ENCODE data around the gene PLCH2.
"Not testable (repeated sequence)": the region's sequence is repeated elsewhere in the genome, so short reads cannot be mapped to it uniquely, and the experiment has no call there.

PLCH2 gene

GRCh38 chr1:2447276-2448097, 28.6 kb upstream of the PLCH2 start:
- no peaks in the 10 kb centered on the region for H3K4me1 Mint-ChIP-seq (ENCODE audit: low read depth)

GRCh38 chr1:2448098-2448445, 28.0 kb upstream of the PLCH2 start:
- no peaks in the 10 kb centered on the region for H3K36me3 Mint-ChIP-seq (ENCODE audit: low read depth)
- no peaks in the 10 kb centered on the region for H3K4me1 Mint-ChIP-seq (ENCODE audit: low read depth)
- no peak overlapping the region for H3K4me3 Mint-ChIP-seq
- no peaks in the 10 kb centered on the region for H3K27me3 Mint-ChIP-seq
- H3K27ac Mint-ChIP-seq, result no peak overlapping the region
- no peaks in the 10 kb centered on the region for H3K9me3 Mint-ChIP-seq

More at GRCh38 chr1:2447276-2448097, 28.6 kb upstream of the PLCH2 start:
- no peaks in the 10 kb centered on the region for H3K36me3 Mint-ChIP-seq (ENCODE audit: low read depth)
- no peaks in the 10 kb centered on the region for H3K27me3 Mint-ChIP-seq
- H3K27ac Mint-ChIP-seq, result no peak overlapping the region
- no peaks in the 10 kb centered on the region for H3K9me3 Mint-ChIP-seq
- no peak overlapping the region for H3K4me3 Mint-ChIP-seq

- Mint-ChIP-seq H3K4me1 (ENCODE audit: low read depth) (no peaks in the 10 kb centered on the region), H3K36me3 (ENCODE audit: low read depth) (no peaks in the 10 kb centered on the region), H3K27me3 (no peaks in the 10 kb centered on the region), H3K27ac (no peak overlapping the region), H3K9me3 (no peaks in the 10 kb centered on the region), H3K4me3 (no peak overlapping the region)
These were observed 26.2 kb upstream of the PLCH2 start for GRCh38 chr1:2449636-2450454.

DNA sequence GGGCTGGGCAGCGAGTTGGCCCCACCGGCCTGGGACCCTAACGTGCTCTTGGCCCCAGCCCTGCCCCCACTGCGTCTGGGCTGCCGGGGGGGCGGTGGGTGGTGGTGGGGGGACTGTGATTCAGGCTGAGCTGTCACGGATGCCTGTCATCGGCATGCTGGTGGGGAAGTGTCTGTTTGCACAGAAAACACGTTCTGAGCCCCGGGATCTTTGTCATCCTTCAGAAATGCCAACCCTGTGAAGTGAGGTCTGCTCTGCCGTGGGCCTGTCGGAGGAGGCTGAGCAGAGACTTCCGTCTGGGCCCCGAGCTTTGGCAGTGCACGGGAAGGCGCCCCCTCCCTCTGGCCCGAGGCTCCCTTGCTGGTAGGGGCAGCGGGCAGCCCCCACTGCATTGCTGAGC, 24.3 kb upstream of the PLCH2 start:
- no peaks in the 10 kb centered on the region for H3K36me3 Mint-ChIP-seq (ENCODE audit: low read depth)
- H3K9me3 Mint-ChIP-seq, result no peaks in the 10 kb centered on the region
- H3K27me3 Mint-ChIP-seq, result no peaks in the 10 kb centered on the region
- no peaks in the 10 kb centered on the region for H3K4me1 Mint-ChIP-seq (ENCODE audit: low read depth)
- H3K27ac Mint-ChIP-seq, result no peak overlapping the region
- H3K4me3 Mint-ChIP-seq, result no peak overlapping the region

- Mint-ChIP-seq H3K9me3 (no peaks in the 10 kb centered on the region), H3K27me3 (no peaks in the 10 kb centered on the region), H3K27ac (no peak overlapping the region), H3K4me1 (ENCODE audit: low read depth) (no peaks in the 10 kb centered on the region), H3K4me3 (no peak overlapping the region), H3K36me3 (ENCODE audit: low read depth) (no peaks in the 10 kb centered on the region)
These were observed 23.7 kb upstream of the PLCH2 start for GRCh38 chr1:2452201-2452931.

DNA sequence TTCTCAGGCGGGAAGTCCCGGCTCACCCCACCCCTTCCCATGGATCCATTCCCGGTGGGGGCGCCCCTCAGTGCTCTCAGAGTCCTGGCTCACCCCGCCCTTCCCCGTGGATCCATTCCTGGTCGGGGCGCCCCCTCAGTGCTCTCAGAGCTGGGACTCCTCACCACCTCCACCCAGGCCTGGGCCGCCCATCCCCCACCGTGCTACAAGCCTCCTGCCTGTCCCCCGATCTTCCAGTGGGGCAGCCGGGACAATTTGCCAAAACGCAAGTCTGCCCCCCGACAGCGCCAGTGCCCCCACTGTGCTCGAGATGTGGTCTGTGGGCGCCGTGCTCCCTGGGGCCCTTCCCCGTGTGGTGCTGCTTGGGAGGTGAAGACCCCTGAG, 23.2 kb upstream of the PLCH2 start:
- Mint-ChIP-seq H3K27ac (no peak overlapping the region), H3K27me3 (no peaks in the 10 kb centered on the region), H3K4me3 (no peak overlapping the region), H3K9me3 (no peaks in the 10 kb centered on the region), H3K4me1 (ENCODE audit: low read depth) (no peaks in the 10 kb centered on the region), H3K36me3 (ENCODE audit: low read depth) (no peaks in the 10 kb centered on the region)

DNA sequence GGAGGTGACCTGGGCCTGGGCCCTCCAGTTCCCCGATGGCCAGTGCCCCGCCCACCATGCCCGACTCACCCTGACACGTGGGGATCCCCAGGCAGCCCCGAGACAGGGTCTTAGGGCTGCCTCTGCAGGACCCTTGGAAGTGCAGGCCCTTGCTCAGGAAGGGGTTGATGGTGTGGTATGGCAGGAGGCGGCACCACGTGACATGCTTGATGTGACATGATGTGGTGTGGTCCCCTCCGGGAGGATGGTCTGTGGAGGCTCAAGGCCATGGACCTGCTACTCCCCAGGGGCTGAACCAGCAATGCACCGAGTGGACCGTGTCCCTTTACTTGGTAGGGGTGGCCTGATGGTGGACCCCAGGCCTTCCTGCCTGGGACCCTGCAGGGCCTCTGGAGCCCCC, 21.9 kb upstream of the PLCH2 start:
- no peaks in the 10 kb centered on the region for H3K27me3 Mint-ChIP-seq
- H3K4me1 Mint-ChIP-seq (ENCODE audit: low read depth), result no peaks in the 10 kb centered on the region
- H3K36me3 Mint-ChIP-seq (ENCODE audit: low read depth), result no peaks in the 10 kb centered on the region
- H3K4me3 Mint-ChIP-seq, result no peak overlapping the region
- H3K9me3 Mint-ChIP-seq, result no peaks in the 10 kb centered on the region
- no peak overlapping the region for H3K27ac Mint-ChIP-seq

DNA sequence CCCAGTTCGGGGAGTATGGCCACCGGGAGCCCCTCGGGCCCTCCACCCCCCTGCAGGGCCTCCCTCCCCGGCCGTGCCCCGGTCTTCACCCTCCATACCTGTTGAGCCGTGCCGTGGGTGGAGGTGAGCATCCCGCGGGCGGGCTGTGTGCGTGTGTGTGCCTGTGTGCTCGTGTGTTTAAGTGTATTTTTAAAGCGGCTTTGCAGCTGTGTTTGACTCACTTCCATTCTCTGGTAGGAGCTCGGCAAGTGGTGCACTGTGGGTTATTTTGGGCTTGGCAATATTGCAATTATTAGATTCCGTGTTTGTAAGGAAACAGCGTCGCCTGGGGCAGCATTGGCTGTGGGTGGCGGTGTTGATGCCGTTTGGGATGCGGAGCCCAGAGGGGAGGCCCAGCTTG, 20.3 kb upstream of the PLCH2 start:
- Mint-ChIP-seq H3K4me1 (ENCODE audit: low read depth) (no peaks in the 10 kb centered on the region), H3K27me3 (no peaks in the 10 kb centered on the region), H3K27ac (no peak overlapping the region), H3K9me3 (no peaks in the 10 kb centered on the region), H3K4me3 (no peak overlapping the region), H3K36me3 (ENCODE audit: low read depth) (no peaks in the 10 kb centered on the region)

- Mint-ChIP-seq H3K4me3 (no peak overlapping the region), H3K36me3 (ENCODE audit: low read depth) (no peaks in the 10 kb centered on the region), H3K4me1 (ENCODE audit: low read depth) (no peaks in the 10 kb centered on the region), H3K27me3 (no peaks in the 10 kb centered on the region), H3K9me3 (no peaks in the 10 kb centered on the region), H3K27ac (no peak overlapping the region)
These were observed 18.6 kb upstream of the PLCH2 start for GRCh38 chr1:2457444-2457843.

DNA sequence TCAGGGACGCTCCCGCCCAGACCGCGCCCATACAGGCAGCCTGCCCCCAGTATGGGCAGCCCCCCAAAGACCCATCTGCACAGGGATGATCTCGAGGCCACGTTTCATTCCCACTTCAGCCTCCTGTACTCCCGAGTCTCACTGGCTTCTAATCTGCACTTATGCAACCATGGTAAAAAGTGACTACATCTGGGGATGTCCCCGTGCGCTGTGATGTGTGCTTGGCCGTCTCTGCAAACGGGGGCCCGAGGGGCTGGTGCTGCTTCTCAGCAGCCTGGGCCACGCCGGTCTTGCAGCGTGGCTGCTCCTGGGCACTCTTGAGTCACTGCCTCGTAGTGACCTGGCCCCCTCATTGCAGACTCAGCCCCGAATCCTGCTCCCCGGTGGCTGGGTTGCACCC, 17.4 kb upstream of the PLCH2 start:
- Mint-ChIP-seq H3K4me3 (no peak overlapping the region), H3K27ac (no peak overlapping the region), H3K4me1 (ENCODE audit: low read depth) (no peaks in the 10 kb centered on the region), H3K36me3 (ENCODE audit: low read depth) (no peaks in the 10 kb centered on the region), H3K9me3 (no peaks in the 10 kb centered on the region), H3K27me3 (no peaks in the 10 kb centered on the region)

GRCh38 chr1:2459102-2459753, 16.9 kb upstream of the PLCH2 start:
- H3K27me3 Mint-ChIP-seq; H3K4me1 Mint-ChIP-seq (ENCODE audit: low read depth); H3K36me3 Mint-ChIP-seq (ENCODE audit: low read depth); H3K27ac Mint-ChIP-seq; H3K4me3 Mint-ChIP-seq; H3K9me3 Mint-ChIP-seq: not testable (repeated sequence)

DNA sequence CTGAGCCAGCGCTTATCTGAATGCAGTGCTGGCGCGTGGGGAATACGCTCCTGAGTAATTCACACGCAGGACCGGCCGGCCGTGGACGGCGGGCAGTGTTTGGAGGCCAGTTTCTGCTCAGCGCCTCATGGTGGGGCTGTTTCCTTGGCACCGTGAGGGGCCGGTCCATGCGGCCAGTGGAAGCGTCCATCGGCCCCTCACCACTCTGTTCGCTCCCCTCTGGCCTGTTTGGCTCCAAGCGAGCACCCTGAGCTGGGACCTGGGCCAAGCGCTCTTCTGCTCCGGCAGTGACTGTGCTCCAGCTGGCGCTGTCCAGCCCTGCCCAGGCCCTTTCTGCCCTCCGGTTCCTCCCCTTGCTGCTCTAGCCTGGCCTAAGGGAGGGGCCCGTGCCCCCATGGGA, 16.3 kb upstream of the PLCH2 start:
- Mint-ChIP-seq H3K4me1 (ENCODE audit: low read depth) (no peaks in the 10 kb centered on the region), H3K4me3 (no peak overlapping the region), H3K9me3 (no peaks in the 10 kb centered on the region), H3K27me3 (no peaks in the 10 kb centered on the region), H3K27ac (no peak overlapping the region), H3K36me3 (ENCODE audit: low read depth) (no peaks in the 10 kb centered on the region)

DNA sequence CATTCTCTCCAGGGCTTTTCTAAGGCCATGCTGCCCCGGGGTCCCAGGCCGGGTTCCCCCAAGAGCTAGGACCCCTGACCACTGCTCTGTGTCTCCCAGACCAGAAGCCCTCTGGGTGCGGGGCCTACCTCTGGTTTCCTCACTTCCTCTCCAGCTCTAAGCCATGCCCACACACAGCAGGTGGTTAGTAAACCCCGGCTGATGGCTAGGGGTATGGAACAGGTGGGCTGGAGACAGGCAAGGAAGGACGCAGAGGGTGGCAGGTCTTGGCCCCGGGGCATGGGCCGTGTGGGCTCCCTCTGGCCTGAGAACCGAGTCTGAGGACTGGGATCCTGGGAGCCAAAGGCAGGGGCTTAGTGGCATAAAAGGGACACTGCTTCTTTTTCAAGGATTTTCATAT, 15.9 kb upstream of the PLCH2 start:
- H3K9me3 Mint-ChIP-seq, result no peaks in the 10 kb centered on the region
- no peaks in the 10 kb centered on the region for H3K4me1 Mint-ChIP-seq (ENCODE audit: low read depth)
- no peaks in the 10 kb centered on the region for H3K27me3 Mint-ChIP-seq
- H3K36me3 Mint-ChIP-seq (ENCODE audit: low read depth), result no peaks in the 10 kb centered on the region
- H3K4me3 Mint-ChIP-seq, result no peak overlapping the region
- no peak overlapping the region for H3K27ac Mint-ChIP-seq

DNA sequence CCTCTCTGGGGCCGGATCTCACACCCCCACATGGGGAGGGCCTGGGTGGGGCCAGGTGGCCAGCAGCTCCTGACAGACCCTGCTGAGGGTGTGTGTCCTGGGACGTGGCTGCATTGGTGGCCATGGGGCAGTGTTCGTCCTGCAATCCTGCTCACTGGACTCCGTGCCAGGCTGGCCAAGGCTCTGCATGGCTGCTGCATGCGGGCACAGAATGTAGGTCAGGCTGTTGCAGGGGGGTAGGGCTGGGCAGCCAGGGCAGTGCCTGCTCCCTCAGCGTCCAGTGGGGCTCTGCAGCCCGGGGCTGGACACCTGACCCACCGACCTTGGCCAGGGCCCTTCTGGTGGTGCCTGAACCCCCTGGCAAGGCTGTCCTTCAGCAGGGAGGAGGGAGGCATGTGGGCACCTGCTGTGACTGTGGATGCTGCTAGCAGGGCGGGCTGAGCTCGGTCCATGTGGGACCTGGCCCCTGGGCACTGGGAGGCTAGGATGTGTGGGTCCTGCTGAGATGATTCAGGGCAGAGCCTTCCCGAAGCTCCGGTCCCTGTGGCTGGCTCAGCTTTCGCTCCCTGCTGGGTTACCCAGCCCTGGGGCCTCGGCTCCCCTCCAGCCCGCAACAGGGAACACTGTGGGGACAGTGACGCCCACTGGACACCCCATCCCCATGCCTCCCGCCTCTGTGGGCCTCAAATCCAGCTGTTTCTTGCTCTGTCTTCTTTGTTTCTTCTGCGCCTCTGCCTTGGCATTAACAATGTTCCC, 14.9 kb upstream of the PLCH2 start:
- no peaks in the 10 kb centered on the region for H3K27me3 Mint-ChIP-seq
- H3K36me3 Mint-ChIP-seq (ENCODE audit: low read depth), result no peaks in the 10 kb centered on the region
- H3K9me3 Mint-ChIP-seq, result no peaks in the 10 kb centered on the region

More for the DNA sequence above, 14.9 kb upstream of the PLCH2 start:
- no peak overlapping the region for H3K27ac Mint-ChIP-seq
- no peaks in the 10 kb centered on the region for H3K4me1 Mint-ChIP-seq (ENCODE audit: low read depth)
- H3K4me3 Mint-ChIP-seq, result no peak overlapping the region

Data from stimulated activated naive CD8-positive, alpha-beta T cell treated with anti-CD3 and anti-CD28 coated beads, Interleukin-15, Interleukin-2, amounts not matched to agents 100 ng/mL and 50 ng/mL, for 24 hours (primary cell).